T47D (cell line): ENCODE measurements around the gene AKT3.

Experiments
- DNase-seq, 2 experiments: peaks; one replicate each; pipeline versions ENCODE4 v3.0.0 to v3.0.0-alpha.2; 2011 to 2012; ENCODE audit warnings: low read depth in 1 of 2, low spot score in 1 of 2
- JUND ChIP-seq: IDR thresholded peaks from 2 replicates; pipeline ENCODE4 v1.6.1; 2012; ENCODE audit warnings: low read depth
- in situ Hi-C: cut with HindIII; loops from 2 replicates; pipeline ENCODE4 v1.10.0; 2016; ENCODE audit warnings: low sequenced_read_pairs, low pct_unique_long_range_greater_than_20kb

Gene AKT3

DNA sequence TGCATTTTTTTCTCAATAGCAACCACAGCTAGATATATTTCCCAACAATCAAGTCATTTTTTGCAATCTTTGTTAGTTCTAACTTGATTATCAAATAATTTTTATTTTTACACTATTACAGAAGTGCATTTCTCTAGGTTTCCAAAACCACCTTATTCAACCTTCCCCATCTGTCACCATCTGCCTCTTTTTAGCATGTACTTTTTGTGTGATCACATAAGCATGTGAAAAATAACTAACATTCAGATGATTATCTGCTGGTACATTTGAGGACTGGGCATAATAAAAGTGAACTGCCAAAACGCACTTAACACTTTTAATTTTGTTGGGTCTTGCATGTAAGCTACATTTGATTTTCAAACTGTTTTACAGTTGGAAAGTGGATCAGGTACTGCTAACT lies 291.5 kb downstream of the AKT3 start:
- no peak for DNase-seq
- in situ Hi-C loops: no loop called here
- TF ChIP-seq JUND: no peak

DNA sequence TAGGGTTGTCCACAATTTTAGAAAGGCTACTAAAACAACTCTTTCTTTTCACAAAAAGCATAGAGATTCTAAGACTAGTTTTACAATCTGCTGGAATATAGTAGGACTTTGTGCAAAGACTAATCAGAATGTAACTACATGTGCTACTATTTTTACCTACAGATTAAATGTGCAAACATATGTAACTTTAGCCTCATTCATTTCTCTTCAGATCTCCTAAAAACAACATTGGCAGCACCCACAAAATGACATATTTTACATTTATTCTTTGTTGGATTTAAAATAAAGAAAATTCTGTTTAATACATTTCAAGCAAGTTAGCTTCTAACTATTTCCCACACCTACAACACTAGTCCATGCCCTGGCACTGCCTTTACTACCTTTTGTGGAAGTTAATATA lies 292.2 kb downstream of the AKT3 start:
- no peak for TF ChIP-seq JUND
- in situ Hi-C loops: no loop called here
- DNase-seq: no peak

DNA sequence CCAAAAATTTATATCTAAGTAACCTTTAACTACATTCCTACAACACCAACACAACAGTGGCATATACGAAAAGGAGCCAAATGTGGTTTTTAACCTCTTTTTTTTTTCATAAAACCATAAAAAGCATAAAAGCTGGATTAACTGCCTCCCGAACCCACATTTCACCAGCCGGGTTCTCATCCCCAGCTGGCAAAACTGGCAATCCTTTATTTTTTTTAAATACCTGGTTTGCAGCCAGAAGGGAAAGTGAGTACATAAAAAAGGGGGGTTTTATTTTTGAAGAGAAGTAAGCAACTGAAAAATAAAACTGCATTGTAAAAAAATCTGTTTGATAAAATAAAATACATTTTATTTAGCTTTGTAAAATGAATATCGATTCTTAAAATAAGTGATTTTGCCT lies 295.4 kb downstream of the AKT3 start:
- in situ Hi-C loops: no loop called here
- TF ChIP-seq JUND: no peak
- DNase-seq: no peak

DNA sequence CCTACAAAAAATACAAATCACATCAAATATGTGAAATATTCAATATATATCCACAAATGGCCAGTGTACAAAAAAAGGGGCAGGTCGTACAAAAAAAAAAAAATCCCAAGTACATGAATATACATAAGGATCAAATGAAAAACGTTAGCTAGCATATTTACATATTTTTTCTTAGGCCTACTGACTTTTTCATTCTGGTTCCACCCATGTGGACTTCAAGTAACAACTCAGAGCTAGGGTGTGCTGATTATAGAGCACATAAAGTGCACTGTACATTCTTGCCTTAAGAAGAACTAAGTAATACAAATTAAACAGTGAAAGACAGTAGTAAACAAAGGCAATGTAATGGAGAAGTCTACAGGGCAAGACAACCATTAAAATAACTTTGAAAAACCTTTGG lies 297.0 kb downstream of the AKT3 start:
- no peak for TF ChIP-seq JUND
- in situ Hi-C loops: no loop called here
- no peak for DNase-seq

DNA sequence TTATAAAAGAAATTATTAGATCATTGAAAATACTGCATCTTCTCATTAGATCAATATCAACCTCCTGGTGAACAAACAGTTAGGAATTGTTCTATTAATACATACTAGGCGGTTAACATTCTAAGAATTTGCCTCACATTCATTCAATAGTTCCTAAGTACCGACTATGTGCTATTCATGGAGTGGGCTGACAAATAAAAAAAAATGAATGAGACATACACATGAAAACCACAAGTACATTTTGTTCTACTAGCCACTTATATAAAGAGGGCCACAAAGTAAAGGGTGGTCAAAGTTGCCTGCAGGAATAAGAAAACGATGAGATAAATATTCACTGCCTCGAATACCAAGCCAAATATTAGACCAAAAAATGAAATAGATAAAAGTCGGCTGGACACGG lies 299.8 kb downstream of the AKT3 start:
- TF ChIP-seq JUND: no peak
- DNase-seq: no peak
- in situ Hi-C loops: no loop called here

DNA sequence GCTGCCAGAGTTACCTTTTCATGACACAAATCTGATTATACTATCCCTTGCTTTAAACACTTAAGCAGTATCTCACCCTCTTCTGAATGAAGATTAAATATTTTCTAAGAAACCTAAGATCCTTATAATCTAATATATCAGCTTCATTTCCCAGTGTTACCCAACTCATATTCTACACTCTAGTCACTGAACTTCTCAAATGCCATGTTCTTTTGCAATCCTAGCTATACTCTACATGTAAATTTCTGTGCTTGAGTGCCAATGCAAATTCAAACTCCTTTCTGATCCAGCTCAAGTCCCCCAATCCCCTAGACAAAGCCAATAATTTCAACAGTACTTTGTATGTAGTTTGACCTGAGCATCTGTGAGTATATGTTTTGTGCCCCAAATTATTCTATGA lies 300.3 kb downstream of the AKT3 start:
- in situ Hi-C loops: no loop called here
- TF ChIP-seq JUND: no peak
- no peak for DNase-seq

DNA sequence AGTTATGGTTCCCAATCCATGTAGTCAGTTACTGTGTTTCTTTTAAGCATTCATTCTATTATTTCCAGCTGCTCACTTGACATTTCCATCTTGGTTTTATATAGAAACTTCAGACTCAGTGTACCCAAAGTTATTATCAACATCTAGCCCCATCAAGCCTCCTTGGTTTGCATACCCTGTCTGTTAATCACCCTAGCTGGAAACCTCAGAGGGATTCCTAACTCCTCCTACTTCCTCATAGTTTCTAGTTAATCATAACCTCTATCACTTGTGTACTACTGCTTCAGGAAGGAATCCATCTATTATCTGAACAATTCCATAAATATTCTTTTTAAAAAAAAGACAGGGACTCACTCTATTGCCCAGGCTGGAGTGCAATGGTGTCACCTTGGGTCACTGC lies 300.9 kb downstream of the AKT3 start:
- in situ Hi-C loops: no loop called here
- no peak for DNase-seq
- no peak for TF ChIP-seq JUND

DNA sequence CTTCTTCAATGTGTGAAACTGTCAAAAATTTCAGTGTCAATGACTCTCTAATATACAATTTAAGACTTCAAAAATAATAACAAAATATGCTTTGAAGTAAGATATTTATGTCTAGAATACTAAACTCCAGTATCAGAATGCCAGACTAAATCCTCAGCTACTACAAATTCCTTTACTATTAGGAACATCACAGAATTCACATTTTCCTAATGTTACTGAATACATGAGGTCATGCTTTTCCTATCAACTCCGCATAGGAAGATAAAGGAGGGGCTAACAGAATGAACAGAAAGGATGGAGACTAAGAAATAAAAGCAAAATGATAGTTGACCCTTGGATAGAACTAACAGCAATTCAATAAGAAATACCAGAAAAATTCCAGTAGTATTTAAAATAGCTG lies 301.5 kb downstream of the AKT3 start:
- in situ Hi-C loops: no loop called here
- DNase-seq: no peak

DNA sequence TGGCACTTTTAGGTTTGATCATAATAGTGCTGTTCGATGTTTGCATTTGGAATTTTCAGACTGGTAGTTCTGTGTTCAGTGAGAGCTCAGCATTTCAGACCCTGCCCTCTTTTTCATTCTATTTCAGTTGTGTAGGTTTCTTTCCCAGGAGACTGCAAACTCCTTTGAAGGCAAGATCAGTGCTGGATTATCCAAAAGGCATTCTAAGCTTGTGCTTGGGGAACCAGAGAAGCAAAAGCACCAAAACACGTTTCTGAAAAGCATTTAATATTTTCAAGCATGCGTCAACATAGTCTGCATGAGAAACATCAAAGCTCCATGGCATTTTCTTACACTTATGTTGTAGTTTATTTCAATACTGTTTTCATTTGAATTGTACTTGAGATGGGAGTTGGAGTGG lies 302.2 kb downstream of the AKT3 start:
- in situ Hi-C loops: no loop called here
- no peak for TF ChIP-seq JUND
- no peak for DNase-seq

More for the DNA sequence above, 301.5 kb downstream of the AKT3 start:
- TF ChIP-seq JUND: no peak

DNA sequence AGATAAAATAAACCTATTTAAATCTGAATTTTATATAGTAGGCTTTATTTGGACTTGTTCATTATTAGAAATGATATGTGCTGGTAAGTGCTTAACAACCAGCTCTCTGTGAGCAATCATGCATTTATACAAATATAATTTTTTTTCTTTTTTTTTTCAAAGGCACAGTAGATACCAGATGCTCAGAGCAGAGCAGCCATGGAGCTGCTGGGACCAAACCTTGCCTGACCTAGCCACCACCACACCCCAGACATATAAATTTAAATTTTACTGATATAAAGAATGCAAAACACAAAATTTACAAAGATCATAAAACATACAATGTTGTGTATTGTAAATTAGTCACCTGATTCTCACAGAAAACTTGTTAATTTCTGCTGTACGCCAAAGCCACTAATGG lies 303.6 kb downstream of the AKT3 start:
- in situ Hi-C loops: no loop called here

DNA sequence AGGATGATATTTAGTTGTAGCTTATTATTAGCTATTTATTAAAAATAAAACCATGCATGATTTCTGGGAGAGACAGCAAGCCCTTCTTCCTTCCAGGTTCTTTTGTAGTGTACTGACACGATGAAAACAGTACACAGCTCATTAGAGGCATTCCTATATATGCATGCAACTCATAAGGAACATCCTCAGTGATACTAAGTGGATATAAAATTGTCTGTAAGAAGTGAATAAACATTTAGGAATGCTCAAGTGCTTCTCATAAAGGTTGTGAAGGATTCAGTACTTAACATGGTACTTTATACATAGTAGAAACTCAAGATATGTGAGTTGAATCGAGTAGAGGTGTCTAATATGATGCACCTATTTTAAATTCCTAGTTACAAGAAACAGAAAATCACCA lies 306.5 kb downstream of the AKT3 start:
- in situ Hi-C loops: no loop called here
- DNase-seq: no peak
- TF ChIP-seq JUND: no peak

More for the DNA sequence above, 303.6 kb downstream of the AKT3 start:
- no peak for DNase-seq
- TF ChIP-seq JUND: no peak

DNA sequence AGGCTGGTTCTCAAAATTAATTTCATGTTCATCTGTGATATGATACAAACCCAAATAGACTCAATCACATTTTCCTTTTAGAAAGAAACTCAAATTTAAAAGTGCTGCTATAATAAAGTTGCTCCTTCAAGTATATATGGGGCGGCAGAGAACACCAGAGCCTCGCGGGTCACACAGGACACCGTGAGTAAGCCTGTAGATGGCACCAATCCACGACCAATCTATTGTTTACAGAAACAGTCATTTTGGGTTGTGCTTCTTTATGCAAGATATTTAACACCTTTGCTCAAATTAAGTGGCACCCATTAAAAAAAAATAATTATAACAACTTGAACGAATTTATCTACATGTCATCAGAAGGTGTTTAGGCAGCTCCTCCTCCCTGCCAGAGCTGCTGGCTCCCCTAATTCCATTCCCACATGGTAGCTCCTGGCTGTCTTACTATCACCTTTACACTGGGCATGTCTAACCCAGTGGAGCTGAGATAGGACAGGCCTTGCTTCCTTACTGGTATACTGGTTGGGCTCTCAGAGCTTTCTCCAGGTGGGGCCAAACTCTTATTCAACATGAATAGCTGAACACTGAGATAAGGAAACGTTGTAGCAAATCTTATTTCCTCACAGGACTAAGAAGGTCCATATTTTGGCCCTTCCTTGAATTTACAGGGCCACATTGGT lies 307.2 kb downstream of the AKT3 start:
- peak in 1 of 2 experiments; percentile 23 for DNase-seq

DNA sequence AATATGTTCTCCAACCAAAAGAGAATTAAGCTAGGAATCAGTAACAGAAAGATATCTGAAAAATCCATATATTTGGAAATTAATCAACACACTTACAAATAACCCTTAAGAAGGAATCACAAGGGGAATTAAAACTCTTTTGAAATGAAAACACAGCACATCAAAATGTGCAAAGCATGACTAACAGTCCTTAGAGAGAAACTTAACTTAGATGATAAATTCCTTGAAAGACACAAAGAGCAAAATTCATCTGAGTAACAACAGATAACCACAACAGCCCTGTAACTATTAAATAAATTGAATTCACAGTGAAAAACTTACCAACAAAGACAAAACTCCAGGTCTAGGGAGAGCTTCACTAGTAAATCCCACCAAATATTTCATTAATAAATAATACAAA lies 310.4 kb downstream of the AKT3 start:
- no peak for DNase-seq
- in situ Hi-C loops: no loop called here
- TF ChIP-seq JUND: no peak

More for the DNA sequence above, 307.2 kb downstream of the AKT3 start:
- in situ Hi-C loops: no loop called here
- no peak for TF ChIP-seq JUND

DNA sequence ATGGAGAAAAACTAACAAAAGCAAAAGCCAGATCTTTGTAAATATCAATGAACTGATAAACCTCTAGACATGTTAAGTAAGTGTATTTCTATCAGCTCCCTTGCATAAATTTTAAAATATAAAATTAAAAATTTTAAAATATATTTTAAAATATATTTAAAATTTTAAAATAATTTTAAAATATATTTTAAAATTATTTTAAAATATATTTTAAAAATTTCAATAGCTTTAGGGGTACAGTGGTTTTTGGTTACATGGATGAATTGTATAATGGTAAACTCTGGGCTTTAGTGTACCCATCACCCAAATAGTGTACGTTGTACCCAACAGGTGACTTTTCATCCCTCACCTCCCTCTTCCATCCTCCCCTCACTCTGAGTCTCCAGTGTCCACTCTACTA lies 315.0 kb downstream of the AKT3 start:
- no peak for TF ChIP-seq JUND
- in situ Hi-C loops: no loop called here
- no peak for DNase-seq
